HFFc6 (cell line): Measurements from ENCODE around the gene CCL23. TPM values are rescaled to one million over a fixed set of nuclear protein-coding genes. Genes with fewer than 3 reads are reported as not detected.

Experiments
- DNase-seq: peaks from one replicate; pipeline ENCODE4 v3.0.0-alpha.2; 2018
- H3K27ac Mint-ChIP-seq: 2 replicates; pipeline ENCODE4 v1.8.0; 2020; ENCODE audit warnings: mild to moderate bottlenecking, mixed read lengths
- H3K27me3 Mint-ChIP-seq: 2 replicates; pipeline ENCODE4 v1.8.0; 2021; ENCODE audit warnings: mild to moderate bottlenecking, moderate library complexity, mixed read lengths; ENCODE audit not compliant: insufficient read depth
- H3K36me3 Mint-ChIP-seq: 2 replicates; pipeline ENCODE4 v1.8.0; 2021; ENCODE audit warnings: low read depth, mixed read lengths
- H3K4me1 Mint-ChIP-seq: 2 replicates; pipeline ENCODE4 v1.8.0; 2020; ENCODE audit warnings: low read depth, mixed read lengths
- H3K4me3 Mint-ChIP-seq: 2 replicates; pipeline ENCODE4 v1.8.0; 2020; ENCODE audit warnings: mild to moderate bottlenecking, moderate library complexity, mixed read lengths
- H3K9me3 Mint-ChIP-seq: 2 replicates; pipeline ENCODE4 v1.8.0; 2020; ENCODE audit warnings: mild to moderate bottlenecking, mixed read lengths
- long read RNA-seq: library from polyadenylated mRNA; unstranded; transcript quantifications from one replicate; pipeline ENCODE4 v2.0.0, GENCODE V29; 2019
- total RNA-seq, 6 experiments: library from RNA; stranded (reverse); fragmentation: NEBNext Ultra II Directional; extraction: Animal tissue kit (Norgen Biotek cat#: 25700); gene quantifications; 2 replicates in 1 of 6; 3 replicates in 5 of 6; pipeline ENCODE4 v1.2.3, GENCODE V29; 2021
- TF ChIP-seq, protein P1 (sequence below): fragments of 200-600 bp; sonication (generic); IDR thresholded peaks from 2 replicates; pipeline ENCODE4 v1.5.0; 2021; ENCODE audit warnings: antibody characterized with exemption, mild to moderate bottlenecking

CCL23 gene, protein sequence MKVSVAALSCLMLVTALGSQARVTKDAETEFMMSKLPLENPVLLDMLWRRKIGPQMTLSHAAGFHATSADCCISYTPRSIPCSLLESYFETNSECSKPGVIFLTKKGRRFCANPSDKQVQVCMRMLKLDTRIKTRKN
- total RNA-seq = not detected
- long read RNA-seq = 0 reads

GRCh38 chr17:36017799-36018198, at the start of gene CCL23:
Gene CCL23, minus strand, starts transcription at chr17:36017972. Its CDS starts 75 bp downstream, at chr17:36017897.
- Mint-ChIP-seq H3K27me3 (peaks cover 7% of the 10 kb centered on the region), H3K36me3 (no peaks in the 10 kb centered on the region), H3K27ac (no peak within 1 kb of the TSS), H3K4me1 (no peaks in the 10 kb centered on the region), H3K4me3 (no peak within 1 kb of the TSS), H3K9me3 (no peaks in the 10 kb centered on the region)
- DNase-seq = no peak
- TF ChIP-seq, protein P1, sequence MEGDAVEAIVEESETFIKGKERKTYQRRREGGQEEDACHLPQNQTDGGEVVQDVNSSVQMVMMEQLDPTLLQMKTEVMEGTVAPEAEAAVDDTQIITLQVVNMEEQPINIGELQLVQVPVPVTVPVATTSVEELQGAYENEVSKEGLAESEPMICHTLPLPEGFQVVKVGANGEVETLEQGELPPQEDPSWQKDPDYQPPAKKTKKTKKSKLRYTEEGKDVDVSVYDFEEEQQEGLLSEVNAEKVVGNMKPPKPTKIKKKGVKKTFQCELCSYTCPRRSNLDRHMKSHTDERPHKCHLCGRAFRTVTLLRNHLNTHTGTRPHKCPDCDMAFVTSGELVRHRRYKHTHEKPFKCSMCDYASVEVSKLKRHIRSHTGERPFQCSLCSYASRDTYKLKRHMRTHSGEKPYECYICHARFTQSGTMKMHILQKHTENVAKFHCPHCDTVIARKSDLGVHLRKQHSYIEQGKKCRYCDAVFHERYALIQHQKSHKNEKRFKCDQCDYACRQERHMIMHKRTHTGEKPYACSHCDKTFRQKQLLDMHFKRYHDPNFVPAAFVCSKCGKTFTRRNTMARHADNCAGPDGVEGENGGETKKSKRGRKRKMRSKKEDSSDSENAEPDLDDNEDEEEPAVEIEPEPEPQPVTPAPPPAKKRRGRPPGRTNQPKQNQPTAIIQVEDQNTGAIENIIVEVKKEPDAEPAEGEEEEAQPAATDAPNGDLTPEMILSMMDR = no peak

GRCh38 chr17:36066365-36066985, 48.7 kb upstream of the CCL23 start:
- no peak overlapping the region for H3K27ac Mint-ChIP-seq
- peaks cover 23% of the 10 kb centered on the region for H3K9me3 Mint-ChIP-seq
- H3K4me3 Mint-ChIP-seq = no peak overlapping the region
- no peaks in the 10 kb centered on the region for H3K4me1 Mint-ChIP-seq
- no peak for DNase-seq
- no peaks in the 10 kb centered on the region for H3K36me3 Mint-ChIP-seq
- TF ChIP-seq, protein P1 = no peak
- H3K27me3 Mint-ChIP-seq = no peaks in the 10 kb centered on the region; the same call in 1 of the 2 replicates

DNA sequence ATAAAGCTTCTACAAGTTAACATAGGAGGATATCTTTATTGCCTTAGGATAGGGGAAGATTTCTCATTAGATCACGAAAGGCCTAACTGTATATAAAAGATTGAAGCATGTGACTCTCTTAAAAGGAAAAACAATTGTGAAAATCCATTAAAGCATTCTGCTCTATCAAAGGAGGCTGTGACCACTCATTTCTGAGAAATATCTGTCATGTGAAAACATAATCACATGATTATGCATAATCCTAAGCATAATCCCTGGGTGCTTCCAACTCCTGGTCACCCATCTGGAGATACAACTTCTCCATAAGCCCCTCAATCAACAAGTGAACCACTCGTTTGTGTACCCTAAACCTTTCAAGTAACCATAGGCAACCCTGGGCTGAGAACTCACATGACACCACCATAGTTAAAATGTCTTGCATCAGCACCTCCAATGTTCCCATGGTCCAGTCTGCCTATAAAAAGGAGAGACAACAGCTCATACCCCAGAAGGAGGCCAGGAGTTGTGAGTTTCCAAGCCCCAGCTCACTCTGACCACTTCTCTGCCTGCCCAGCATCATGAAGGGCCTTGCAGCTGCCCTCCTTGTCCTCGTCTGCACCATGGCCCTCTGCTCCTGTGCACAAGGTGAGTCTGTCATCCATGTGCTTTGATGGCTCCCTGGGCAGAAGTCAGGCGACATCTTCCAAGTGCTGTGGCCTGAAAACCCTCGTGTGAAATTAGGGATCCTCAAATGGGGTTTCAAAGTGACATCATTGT, 46.2 kb upstream of the CCL23 start, which contains the start of gene CCL18:
TSS of gene CCL18 (plus strand) at position 487 of the 756 bp plus-strand sequence. CDS start at position 558, 71 bp downstream.
- no peaks in the 10 kb centered on the region for H3K36me3 Mint-ChIP-seq
- DNase-seq = no peak
- H3K27ac Mint-ChIP-seq = no peak within 1 kb of the TSS
- no peak within 1 kb of the TSS for H3K4me3 Mint-ChIP-seq
- TF ChIP-seq, protein P1 = no peak
- no peaks in the 10 kb centered on the region for H3K4me1 Mint-ChIP-seq
- H3K9me3 Mint-ChIP-seq = peaks cover 24% of the 10 kb centered on the region
- H3K27me3 Mint-ChIP-seq = no peaks in the 10 kb centered on the region; the same call in 1 of the 2 replicates

DNA sequence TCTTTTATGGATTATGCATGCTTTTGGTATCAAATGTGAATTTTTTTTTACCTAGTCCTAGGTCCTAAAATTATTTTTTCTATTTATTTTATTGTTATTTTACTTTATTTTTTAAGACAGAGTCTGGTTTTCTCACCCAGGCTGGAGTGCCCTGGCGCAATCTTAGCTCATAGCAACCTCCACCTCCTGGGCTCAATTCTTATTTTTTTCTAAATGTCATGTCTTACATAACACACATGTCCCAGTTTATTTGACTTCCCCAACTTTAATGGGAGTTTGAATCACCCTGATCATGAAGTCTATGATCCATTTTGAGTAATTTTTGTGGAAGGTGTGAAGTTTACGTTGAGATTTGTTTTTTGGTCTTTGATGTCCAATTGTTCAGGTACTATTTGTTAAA, 43.0 kb upstream of the CCL23 start:
- Mint-ChIP-seq H3K4me3 (no peak overlapping the region), H3K27ac (no peak overlapping the region), H3K36me3 (no peaks in the 10 kb centered on the region), H3K9me3 (peaks cover 34% of the 10 kb centered on the region), H3K27me3 (peaks cover 2% of the 10 kb centered on the region), H3K4me1 (no peaks in the 10 kb centered on the region)
- DNase-seq = no peak
- TF ChIP-seq, protein P1 = no peak

- Mint-ChIP-seq H3K36me3 (no peaks in the 10 kb centered on the region), H3K4me1 (no peaks in the 10 kb centered on the region), H3K9me3 (peaks cover 33% of the 10 kb centered on the region), H3K27me3 (peaks cover 2% of the 10 kb centered on the region), H3K4me3 (no peak overlapping the region), H3K27ac (no peak overlapping the region)
- no peak for DNase-seq
- TF ChIP-seq, protein P1 = no peak
Measured at GRCh38 chr17:36059406-36059805, 41.6 kb upstream of the CCL23 start.
